HCT116 (cell line): ENCODE results near the gene SIRT7.

Source experiments
- CEBPB ChIP-seq: IDR thresholded peaks from 2 replicates; pipeline ENCODE4 v1.6.1; 2012; ENCODE audit warnings: low read depth
- CTCF ChIP-seq, 3 experiments: fragments of 200-600 bp in 1 of 3; sonication (generic) in 1 of 3; IDR thresholded peaks in 2 of 3; conservative IDR thresholded peaks in 1 of 3; 2 replicates each; pipeline ENCODE4 v1.5.1; 2012 to 2017; ENCODE audit warnings: low read depth in 2 of 3, low read length in 2 of 3, antibody characterized with exemption in 1 of 3, borderline replicate concordance in 1 of 3, control low read depth in 1 of 3, mild to moderate bottlenecking in 1 of 3, mixed read lengths in 1 of 3, mixed run types in 1 of 3, moderate library complexity in 1 of 3; ENCODE audit not compliant: insufficient read depth in 1 of 3
- EGR1 ChIP-seq: IDR thresholded peaks from 2 replicates; pipeline ENCODE4 v1.6.1; 2012; ENCODE audit warnings: low read depth
- ELF1 ChIP-seq: IDR thresholded peaks from 2 replicates; pipeline ENCODE4 v1.6.1; 2012; ENCODE audit warnings: low read depth, borderline replicate concordance
- EZH2 ChIP-seq: fragments of 200-600 bp; sonication (generic); IDR thresholded peaks from 2 replicates; pipeline ENCODE4 v1.6.1; 2017; ENCODE audit warnings: antibody characterized with exemption, mixed run types
- EZH2phosphoT487 ChIP-seq: fragments of 200-600 bp; IDR thresholded peaks from 2 replicates; pipeline ENCODE4 v1.6.1; 2018; ENCODE audit warnings: antibody characterized with exemption, borderline replicate concordance
- MAX ChIP-seq: IDR thresholded peaks from 2 replicates; pipeline ENCODE4 v1.6.1; 2012
- POLR2A ChIP-seq: IDR thresholded peaks from 2 replicates; pipeline ENCODE4 v1.7.0; 2011; ENCODE audit warnings: borderline replicate concordance; ENCODE audit not compliant: insufficient read depth, insufficient read length; ENCODE audit errors: extremely low read depth
- POLR2AphosphoS5 ChIP-seq: IDR thresholded peaks from 2 replicates; pipeline ENCODE4 v1.6.1; 2011; ENCODE audit warnings: mild to moderate bottlenecking, low read depth, low read length, moderate library complexity
- RAD21 ChIP-seq: IDR thresholded peaks from 2 replicates; pipeline ENCODE4 v1.6.1; 2012; ENCODE audit warnings: low read depth, mild to moderate bottlenecking
- SIN3A ChIP-seq: IDR thresholded peaks from 2 replicates; pipeline ENCODE4 v1.6.1; 2012; ENCODE audit warnings: low read depth
- YY1 ChIP-seq: IDR thresholded peaks from 2 replicates; pipeline ENCODE4 v1.6.1; 2011; ENCODE audit warnings: low read length, low read depth, moderate library complexity, mild to moderate bottlenecking; ENCODE audit not compliant: insufficient replicate concordance; ENCODE audit errors: extremely low read depth

DNA sequence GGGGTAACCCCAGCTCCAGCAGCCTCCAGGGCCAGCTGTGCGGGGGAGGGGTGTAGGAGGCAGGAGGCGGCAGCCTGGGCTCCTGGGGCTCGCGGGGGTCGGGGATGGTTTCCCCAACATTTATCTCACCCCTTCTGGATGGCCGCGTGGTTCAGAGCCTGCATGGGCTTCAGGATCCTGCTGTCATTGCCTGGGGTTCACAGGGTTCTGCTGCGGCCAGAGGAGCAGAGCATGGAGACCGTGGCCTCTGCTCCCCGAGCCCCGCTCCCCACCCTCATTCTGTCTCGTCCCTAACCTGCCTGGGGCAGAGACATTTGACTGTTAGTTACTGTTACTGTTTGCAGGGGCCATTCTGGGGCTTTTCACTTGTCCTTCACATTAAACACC, 24.2 kb upstream of the SIRT7 start:
- no peak for TF ChIP-seq MAX
- no peak for TF ChIP-seq EGR1
- no peak for TF ChIP-seq EZH2
- TF ChIP-seq CTCF (IDR thresholded peaks at IDR 0.05 in 2 of 3, conservative IDR thresholded peaks at IDR 0.05 in 1 of 3; ENCODE audit: borderline replicate concordance in 1 of 3, insufficient read depth in 1 of 3, low read depth in 2 of 3, low read length in 2 of 3), result no peak
- no peak for TF ChIP-seq ELF1
- TF ChIP-seq EZH2phosphoT487, result no peak
- no peak for TF ChIP-seq SIN3A
- TF ChIP-seq POLR2A, result no peak
- TF ChIP-seq POLR2AphosphoS5, result no peak
- no peak for TF ChIP-seq CEBPB
- no peak for TF ChIP-seq RAD21
- TF ChIP-seq YY1, result no peak
